ENCODE data around the gene APCS. TPM values are rescaled to one million over a fixed set of nuclear protein-coding genes. Genes with fewer than 3 reads are reported as not detected.

Gene APCS, protein sequence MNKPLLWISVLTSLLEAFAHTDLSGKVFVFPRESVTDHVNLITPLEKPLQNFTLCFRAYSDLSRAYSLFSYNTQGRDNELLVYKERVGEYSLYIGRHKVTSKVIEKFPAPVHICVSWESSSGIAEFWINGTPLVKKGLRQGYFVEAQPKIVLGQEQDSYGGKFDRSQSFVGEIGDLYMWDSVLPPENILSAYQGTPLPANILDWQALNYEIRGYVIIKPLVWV
- not detected in 2 replicates for total RNA-seq (2021; fragmentation: NEBNext Ultra II Directional; extraction: Animal tissue kit (Norgen Biotek cat#: 25700))
- not detected in 2 replicates for polyA plus RNA-seq (2011; rRNA removed)
- not detected for polyA plus RNA-seq (2011; cell fraction: cytosol; rRNA removed)
- polyA plus RNA-seq (2011; cell fraction: nucleus; rRNA removed), result not detected
- polyA plus RNA-seq (2012, experiment 1 of 2), result not detected in 4 replicates
- polyA plus RNA-seq (2012, experiment 2 of 2), result not detected
- not detected for polyA plus RNA-seq (2013, experiment 1 of 2)
- not detected for polyA plus RNA-seq (2013, experiment 2 of 2)
- not detected in 2 replicates for polyA minus RNA-seq (2011; rRNA and poly(A)+ RNA removed)
- not detected for polyA minus RNA-seq (2011; cell fraction: cytosol; rRNA and poly(A)+ RNA removed)
- polyA minus RNA-seq (2011; cell fraction: nucleus; rRNA and poly(A)+ RNA removed), result not detected
- long read RNA-seq, experiment 1, result 0 reads
- long read RNA-seq, experiment 2, result 0 reads

DNA sequence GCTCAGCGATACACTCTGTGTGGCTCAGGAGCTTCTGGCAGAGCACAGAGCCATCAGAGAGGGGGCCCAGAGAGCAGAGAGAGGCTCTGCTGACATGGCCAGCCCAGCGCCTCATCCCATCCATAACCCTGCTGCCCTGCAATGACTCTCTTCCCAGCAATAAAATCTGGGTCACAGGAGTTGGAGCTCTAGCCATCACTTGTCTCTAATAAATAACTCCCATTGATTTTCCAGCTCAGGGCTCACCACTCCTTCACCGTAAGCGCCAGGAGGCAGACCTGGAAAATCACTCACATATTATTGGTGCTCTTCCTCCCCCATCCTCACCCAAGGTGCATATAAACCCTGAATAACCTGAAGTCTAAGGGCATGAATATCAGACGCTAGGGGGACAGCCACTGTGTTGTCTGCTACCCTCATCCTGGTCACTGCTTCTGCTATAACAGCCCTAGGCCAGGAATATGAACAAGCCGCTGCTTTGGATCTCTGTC is at the start of gene APCS:
APCS (plus strand) TSS at position 366 of the 491 bp plus-strand sequence; CDS start at position 462, 96 bp downstream.
- no peak within 1 kb of the TSS for H2AFZ ChIP-seq (ENCODE audit: low read length)
- FAIRE-seq (no peak), DNase-seq (ENCODE audit: low read depth in 1 of 2, low spot score in 2 of 2) (no peak)
- H3K27ac ChIP-seq (ENCODE audit: low read depth, low read length), result no peak within 1 kb of the TSS
- no peaks in the 10 kb centered on the region for H3K4me1 ChIP-seq (replicated peaks in 1 of 4; ENCODE audit: control insufficient read depth in 3 of 4, insufficient read depth in 4 of 4, low read length in 3 of 4)
- no peak within 1 kb of the TSS for H2BK5ac ChIP-seq (ENCODE audit: low read depth, low read length)
- no peaks in the 10 kb centered on the region for H3K79me1 ChIP-seq (ENCODE audit: low read depth, low read length)
- H3K4me3 ChIP-seq (ENCODE audit: extremely low read depth in 1 of 4, insufficient read depth in 2 of 4, low read depth in 3 of 4, low read length in 4 of 4), result no peak within 1 kb of the TSS
- H3K36me3 ChIP-seq (ENCODE audit: control insufficient read depth in 2 of 4, insufficient read depth in 4 of 4, low read length in 3 of 4), result peaks cover 0 to 2% (median 0%) of the 10 kb centered on the region in 4 experiments; a peak in 1 of 8 replicates
- no peak within 1 kb of the TSS for H2BK20ac ChIP-seq (ENCODE audit: low read length)
- H4K8ac ChIP-seq (ENCODE audit: extremely low read depth, insufficient read depth, low read length), result no peak within 1 kb of the TSS; the same call in 1 of the 2 replicates
- no peak within 1 kb of the TSS for H2BK15ac ChIP-seq (ENCODE audit: low read length)
- H3K9ac ChIP-seq (replicated peaks in 1 of 4; ENCODE audit: extremely low read depth in 1 of 4, low read depth in 3 of 4, low read length in 3 of 4), result no peak within 1 kb of the TSS
- no peaks in the 10 kb centered on the region for H3K23me2 ChIP-seq (ENCODE audit: low read depth, low read length)
- no peaks in the 10 kb centered on the region for H3K79me2 ChIP-seq (ENCODE audit: control insufficient read depth in 1 of 2, insufficient read depth in 2 of 2, low read length in 2 of 2)
- no peaks in the 10 kb centered on the region for H4K20me1 ChIP-seq (replicated peaks in 1 of 2; ENCODE audit: control insufficient read depth in 1 of 2, insufficient read depth in 2 of 2, low read length in 2 of 2)
- ChIA-PET POLR2A (ENCODE audit: partially characterized antibody) (no interaction called here), CTCF (ENCODE audit: partially characterized antibody) (interaction anchor here (0.7 kb wide), 1 partner anchor 358 kb away, joined by 3 read pairs; no protein-coding TSS in a partner anchor)
- no peak within 1 kb of the TSS for H2AK5ac ChIP-seq (ENCODE audit: low read depth, low read length)
- H4K91ac ChIP-seq (replicated peaks; ENCODE audit: insufficient read length, low read length), result no peak within 1 kb of the TSS
- H3K14ac ChIP-seq (ENCODE audit: insufficient read length), result no peak within 1 kb of the TSS
- no peak within 1 kb of the TSS for H3K4me2 ChIP-seq (ENCODE audit: insufficient read depth in 1 of 2, low read depth in 2 of 2, low read length in 2 of 2)
- no peaks in the 10 kb centered on the region for H3K27me3 ChIP-seq (replicated peaks in 1 of 4; ENCODE audit: control insufficient read depth in 3 of 4, extremely low read depth in 1 of 4, insufficient read depth in 3 of 4, low read length in 3 of 4)
- H2BK120ac ChIP-seq (replicated peaks; ENCODE audit: low read depth, low read length), result no peak within 1 kb of the TSS
- WGBS, 2 experiments (ENCODE audit: extremely low coverage in 1 of 2, insufficient coverage in 1 of 2, insufficient read length in 1 of 2, insufficient replicate concordance in 2 of 2, low coverage in 1 of 2, low lambda C conversion rate in 2 of 2, missing lambda C conversion rate in 1 of 2), result 68% methylated on average over 6 of the region's 6 CpGs; no CpG with 5 or more reads in 1 of the 2 experiments
- H3K9me3 ChIP-seq (ENCODE audit: insufficient read depth in 2 of 2, low read depth in 1 of 2, low read length in 1 of 2), result peaks cover 58 to 68% of the 10 kb centered on the region in 2 experiments; a peak in 3 of 4 replicates
- H3K4ac ChIP-seq (replicated peaks; ENCODE audit: insufficient read length, low read depth, low read length), result no peak within 1 kb of the TSS
- no peak within 1 kb of the TSS for H4K5ac ChIP-seq (ENCODE audit: insufficient read length, low read depth, low read length)
- no peak within 1 kb of the TSS for H3K18ac ChIP-seq (ENCODE audit: extremely low read depth, low read length)
- H3K23ac ChIP-seq (ENCODE audit: insufficient read length), result no peak within 1 kb of the TSS
- no peak within 1 kb of the TSS for H2BK12ac ChIP-seq (ENCODE audit: low read depth, low read length)
- H3K56ac ChIP-seq (replicated peaks; ENCODE audit: insufficient read length, low read depth, low read length), result no peak within 1 kb of the TSS
- TF ChIP-seq CTBP2 (IDR thresholded peaks at IDR 0.05; ENCODE audit: borderline replicate concordance, insufficient read depth, insufficient read length, low read length), result no peak
- no peak for TF ChIP-seq HDAC6 (IDR thresholded peaks at IDR 0.05; ENCODE audit: low read depth, low read length)
- TF ChIP-seq, protein P1, sequence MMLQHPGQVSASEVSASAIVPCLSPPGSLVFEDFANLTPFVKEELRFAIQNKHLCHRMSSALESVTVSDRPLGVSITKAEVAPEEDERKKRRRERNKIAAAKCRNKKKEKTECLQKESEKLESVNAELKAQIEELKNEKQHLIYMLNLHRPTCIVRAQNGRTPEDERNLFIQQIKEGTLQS (IDR thresholded peaks at IDR 0.05; ENCODE audit: insufficient read depth, low read depth, low read length), result no peak
- no peak for TF ChIP-seq EGR1 (IDR thresholded peaks at IDR 0.05; ENCODE audit: borderline replicate concordance, low read depth, low read length)
- TF ChIP-seq SP1 (IDR thresholded peaks at IDR 0.05; ENCODE audit: low read depth, low read length), result no peak
- no peak for TF ChIP-seq TAF1 (IDR thresholded peaks at IDR 0.05; ENCODE audit: low read depth, low read length)
- TF ChIP-seq NANOG (IDR thresholded peaks at IDR 0.05; ENCODE audit: insufficient read depth, low read depth, low read length, poor library complexity, severe bottlenecking), result no peak
- no peak for TF ChIP-seq SRF (IDR thresholded peaks at IDR 0.05; ENCODE audit: low read depth, low read length)
- no peak for TF ChIP-seq GABPA (IDR thresholded peaks at IDR 0.05; ENCODE audit: borderline replicate concordance, insufficient read depth, low read length)
- TF ChIP-seq YY1 (IDR thresholded peaks at IDR 0.05; ENCODE audit: low read depth, low read length), result no peak
- no peak for TF ChIP-seq SP2 (IDR thresholded peaks at IDR 0.05; ENCODE audit: low read length)

Measured in H1 (cell line).